VCaP (cell line): Measurements from ENCODE around the gene CTNND2.

Experiments used
- H3K27ac ChIP-seq: fragments of 450-650 bp; 2 replicates; pipeline ENCODE4 v1.5.1; 2017
- CTCF ChIP-seq: fragments of 450-650 bp; conservative IDR thresholded peaks from 2 replicates; pipeline ENCODE4 v1.5.1; 2017; ENCODE audit warnings: mild to moderate bottlenecking, moderate library complexity

Gene CTNND2

GRCh38 chr5:11104651-11105112 is 799.6 kb downstream of the CTNND2 start:
- no peak overlapping the region for H3K27ac ChIP-seq
- TF ChIP-seq CTCF = no peak

GRCh38 chr5:11104210-11104609 is 800.0 kb downstream of the CTNND2 start:
- H3K27ac ChIP-seq = no peak overlapping the region

GRCh38 chr5:11084111-11084510 is 820.1 kb downstream of the CTNND2 start:
- TF ChIP-seq CTCF = no peak
- H3K27ac ChIP-seq = no peak overlapping the region

More at GRCh38 chr5:11104210-11104609, 800.0 kb downstream of the CTNND2 start:
- no peak for TF ChIP-seq CTCF

GRCh38 chr5:11082404-11082945 is 821.8 kb downstream of the CTNND2 start:
- TF ChIP-seq CTCF = no peak
- no peak overlapping the region for H3K27ac ChIP-seq

- TF ChIP-seq CTCF = no peak
- no peak overlapping the region for H3K27ac ChIP-seq
Observed at GRCh38 chr5:11076945-11077613, 827.2 kb downstream of the CTNND2 start.

- TF ChIP-seq CTCF = no peak; the same call in 1 of the 2 replicates
- no peak overlapping the region for H3K27ac ChIP-seq
Observed at GRCh38 chr5:11075035-11075805, 829.0 kb downstream of the CTNND2 start.

GRCh38 chr5:11072568-11072967 is 831.7 kb downstream of the CTNND2 start:
- H3K27ac ChIP-seq = no peak overlapping the region
- no peak for TF ChIP-seq CTCF
